ENCODE results near the gene DAB1.

DAB1 gene

GRCh38 chr1:57017717-57018116 is 406.1 kb downstream of the DAB1 start:
- ChIA-PET CTCF (no interaction called here), POLR2A (no interaction called here)
- no peak overlapping the region for H3K4me3 ChIP-seq (ENCODE audit: control insufficient read depth in 1 of 7, extremely low read depth in 1 of 7, insufficient read depth in 4 of 7, low read depth in 2 of 7, low read length in 6 of 7)
- 82% methylated on average over 5 of the region's 7 CpGs for WGBS (ENCODE audit: insufficient coverage)
- peaks cover 0 to 1% (median 0%) of the 10 kb centered on the region in 5 experiments for H3K9me3 ChIP-seq (ENCODE audit: control extremely low read depth in 1 of 5, control insufficient read depth in 4 of 5, insufficient read depth in 2 of 5, low read depth in 1 of 5, low read length in 4 of 5)
- no peak overlapping the region for H3K27ac ChIP-seq (ENCODE audit: insufficient read depth in 1 of 2, low read depth in 1 of 2, low read length in 2 of 2, poor library complexity in 1 of 2, severe bottlenecking in 2 of 2)
- no peaks in the 10 kb centered on the region for H3K4me1 ChIP-seq (ENCODE audit: control extremely low read depth in 1 of 4, control insufficient read depth in 4 of 4, insufficient read depth in 4 of 4, low read length in 3 of 4)
- H3K27me3 ChIP-seq (replicated peaks in 2 of 5; ENCODE audit: control insufficient read depth in 4 of 5, insufficient read depth in 5 of 5, low read length in 4 of 5): no peaks in the 10 kb centered on the region
- H3K36me3 ChIP-seq (ENCODE audit: control insufficient read depth in 4 of 4, insufficient read depth in 4 of 4, low read length in 3 of 4): no peaks in the 10 kb centered on the region
- no peak for DNase-seq

DNA sequence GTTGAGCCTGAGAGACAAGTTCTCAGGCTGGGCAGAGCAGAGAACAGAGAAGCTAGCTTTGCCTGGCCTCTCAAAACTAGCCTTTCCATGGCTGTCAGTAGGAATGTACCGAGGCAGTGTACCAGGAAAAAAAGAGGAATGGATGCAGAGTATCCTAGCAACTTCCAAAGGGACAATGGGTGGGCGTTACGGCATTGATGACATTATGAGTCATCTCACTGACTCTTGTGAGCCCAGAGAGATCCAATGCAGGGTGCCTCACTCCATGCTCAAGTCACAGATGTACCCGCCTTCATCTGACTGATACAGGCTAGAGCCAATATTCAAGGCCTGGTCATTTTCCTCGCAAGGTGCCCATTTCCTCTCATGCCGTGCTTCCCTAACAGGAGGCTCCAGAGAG is 406.7 kb downstream of the DAB1 start:
- no peaks in the 10 kb centered on the region for H3K36me3 ChIP-seq (ENCODE audit: control insufficient read depth in 4 of 4, insufficient read depth in 4 of 4, low read length in 3 of 4)
- DNase-seq: no peak
- peaks cover 0 to 1% (median 0%) of the 10 kb centered on the region in 5 experiments for H3K9me3 ChIP-seq (ENCODE audit: control extremely low read depth in 1 of 5, control insufficient read depth in 4 of 5, insufficient read depth in 2 of 5, low read depth in 1 of 5, low read length in 4 of 5)
- 92% methylated on average over 6 of the region's 6 CpGs for WGBS (ENCODE audit: insufficient coverage)
- H3K4me3 ChIP-seq (ENCODE audit: control insufficient read depth in 1 of 7, extremely low read depth in 1 of 7, insufficient read depth in 4 of 7, low read depth in 2 of 7, low read length in 6 of 7): no peak overlapping the region
- H3K27me3 ChIP-seq (replicated peaks in 2 of 5; ENCODE audit: control insufficient read depth in 4 of 5, insufficient read depth in 5 of 5, low read length in 4 of 5): no peaks in the 10 kb centered on the region
- ChIA-PET CTCF (no interaction called here), POLR2A (no interaction called here)
- H3K4me1 ChIP-seq (ENCODE audit: control extremely low read depth in 1 of 4, control insufficient read depth in 4 of 4, insufficient read depth in 4 of 4, low read length in 3 of 4): no peaks in the 10 kb centered on the region
- no peak overlapping the region for H3K27ac ChIP-seq (ENCODE audit: insufficient read depth in 1 of 2, low read depth in 1 of 2, low read length in 2 of 2, poor library complexity in 1 of 2, severe bottlenecking in 2 of 2)

GRCh38 chr1:57015071-57015470 is 408.8 kb downstream of the DAB1 start:
- POLR2A ChIA-PET: no interaction called here
- H3K9me3 ChIP-seq (ENCODE audit: control extremely low read depth in 1 of 5, control insufficient read depth in 4 of 5, insufficient read depth in 2 of 5, low read depth in 1 of 5, low read length in 4 of 5): peaks cover 0 to 1% (median 0%) of the 10 kb centered on the region in 5 experiments
- no peak overlapping the region for H3K4me3 ChIP-seq (ENCODE audit: control insufficient read depth in 1 of 7, extremely low read depth in 1 of 7, insufficient read depth in 4 of 7, low read depth in 2 of 7, low read length in 6 of 7)
- H3K27me3 ChIP-seq (replicated peaks in 2 of 5; ENCODE audit: control insufficient read depth in 4 of 5, insufficient read depth in 5 of 5, low read length in 4 of 5): no peaks in the 10 kb centered on the region
- CTCF ChIA-PET: no interaction called here
- H3K36me3 ChIP-seq (ENCODE audit: control insufficient read depth in 4 of 4, insufficient read depth in 4 of 4, low read length in 3 of 4): no peaks in the 10 kb centered on the region
- H3K27ac ChIP-seq (ENCODE audit: insufficient read depth in 1 of 2, low read depth in 1 of 2, low read length in 2 of 2, poor library complexity in 1 of 2, severe bottlenecking in 2 of 2): no peak overlapping the region
- H3K4me1 ChIP-seq (ENCODE audit: control extremely low read depth in 1 of 4, control insufficient read depth in 4 of 4, insufficient read depth in 4 of 4, low read length in 3 of 4): no peaks in the 10 kb centered on the region
- no peak for DNase-seq
- WGBS (ENCODE audit: insufficient coverage): 96% methylated on average over 14 of the region's 15 CpGs

GRCh38 chr1:57013522-57013921 is 410.3 kb downstream of the DAB1 start:
- WGBS (ENCODE audit: insufficient coverage): 100% methylated on average over 2 of the region's 2 CpGs
- POLR2A ChIA-PET: no interaction called here
- no peak for DNase-seq
- Histone ChIP-seq H3K4me1 (ENCODE audit: control extremely low read depth in 1 of 4, control insufficient read depth in 4 of 4, insufficient read depth in 4 of 4, low read length in 3 of 4) (no peaks in the 10 kb centered on the region), H3K4me3 (ENCODE audit: control insufficient read depth in 1 of 7, extremely low read depth in 1 of 7, insufficient read depth in 4 of 7, low read depth in 2 of 7, low read length in 6 of 7) (no peak overlapping the region), H3K27me3 (replicated peaks in 2 of 5; ENCODE audit: control insufficient read depth in 4 of 5, insufficient read depth in 5 of 5, low read length in 4 of 5) (no peaks in the 10 kb centered on the region), H3K27ac (ENCODE audit: insufficient read depth in 1 of 2, low read depth in 1 of 2, low read length in 2 of 2, poor library complexity in 1 of 2, severe bottlenecking in 2 of 2) (no peak overlapping the region), H3K36me3 (ENCODE audit: control insufficient read depth in 4 of 4, insufficient read depth in 4 of 4, low read length in 3 of 4) (no peaks in the 10 kb centered on the region), H3K9me3 (ENCODE audit: control extremely low read depth in 1 of 5, control insufficient read depth in 4 of 5, insufficient read depth in 2 of 5, low read depth in 1 of 5, low read length in 4 of 5) (peaks cover 0 to 1% (median 0%) of the 10 kb centered on the region in 5 experiments)
- CTCF ChIA-PET: no interaction called here

GRCh38 chr1:57012315-57012714 is 411.5 kb downstream of the DAB1 start:
- no peak for DNase-seq
- no peaks in the 10 kb centered on the region for H3K36me3 ChIP-seq (ENCODE audit: control insufficient read depth in 4 of 4, insufficient read depth in 4 of 4, low read length in 3 of 4)
- POLR2A ChIA-PET: no interaction called here
- no peak overlapping the region for H3K4me3 ChIP-seq (ENCODE audit: control insufficient read depth in 1 of 7, extremely low read depth in 1 of 7, insufficient read depth in 4 of 7, low read depth in 2 of 7, low read length in 6 of 7)
- CTCF ChIA-PET: no interaction called here
- H3K27ac ChIP-seq (ENCODE audit: insufficient read depth in 1 of 2, low read depth in 1 of 2, low read length in 2 of 2, poor library complexity in 1 of 2, severe bottlenecking in 2 of 2): no peak overlapping the region
- H3K9me3 ChIP-seq (ENCODE audit: control extremely low read depth in 1 of 5, control insufficient read depth in 4 of 5, insufficient read depth in 2 of 5, low read depth in 1 of 5, low read length in 4 of 5): peaks cover 0 to 1% (median 0%) of the 10 kb centered on the region in 5 experiments
- H3K27me3 ChIP-seq (replicated peaks in 2 of 5; ENCODE audit: control insufficient read depth in 4 of 5, insufficient read depth in 5 of 5, low read length in 4 of 5): no peaks in the 10 kb centered on the region
- no peaks in the 10 kb centered on the region for H3K4me1 ChIP-seq (ENCODE audit: control extremely low read depth in 1 of 4, control insufficient read depth in 4 of 4, insufficient read depth in 4 of 4, low read length in 3 of 4)
- 80% methylated on average over 1 of the region's 1 CpG for WGBS (ENCODE audit: insufficient coverage)

DNA sequence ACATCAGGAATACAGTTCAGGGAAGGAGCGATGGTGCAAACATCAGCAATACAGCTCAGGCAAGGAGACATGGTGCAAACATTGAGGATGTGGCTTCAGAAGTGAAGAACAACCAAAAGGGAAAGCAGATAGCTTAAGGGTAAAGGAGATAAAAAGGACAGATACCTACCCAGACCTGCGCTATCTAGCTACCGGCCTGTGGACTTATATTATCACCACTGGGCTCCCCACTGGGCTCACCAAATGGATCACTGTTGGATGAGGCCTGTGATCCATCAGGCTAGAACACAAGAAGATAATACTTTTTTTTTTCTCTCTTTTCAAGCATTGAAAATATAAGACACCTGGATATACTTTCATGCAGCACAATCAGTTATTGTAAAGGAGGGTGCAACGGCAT is 413.3 kb downstream of the DAB1 start:
- no peaks in the 10 kb centered on the region for H3K36me3 ChIP-seq (ENCODE audit: control insufficient read depth in 4 of 4, insufficient read depth in 4 of 4, low read length in 3 of 4)
- no peaks in the 10 kb centered on the region for H3K4me1 ChIP-seq (ENCODE audit: control extremely low read depth in 1 of 4, control insufficient read depth in 4 of 4, insufficient read depth in 4 of 4, low read length in 3 of 4)
- ChIA-PET CTCF (no interaction called here), POLR2A (no interaction called here)
- peaks cover 0 to 1% (median 0%) of the 10 kb centered on the region in 5 experiments for H3K9me3 ChIP-seq (ENCODE audit: control extremely low read depth in 1 of 5, control insufficient read depth in 4 of 5, insufficient read depth in 2 of 5, low read depth in 1 of 5, low read length in 4 of 5)
- H3K27me3 ChIP-seq (replicated peaks in 2 of 5; ENCODE audit: control insufficient read depth in 4 of 5, insufficient read depth in 5 of 5, low read length in 4 of 5): no peaks in the 10 kb centered on the region
- 95% methylated on average over 4 of the region's 4 CpGs for WGBS (ENCODE audit: insufficient coverage)
- no peak for DNase-seq
- no peak overlapping the region for H3K4me3 ChIP-seq (ENCODE audit: control insufficient read depth in 1 of 7, extremely low read depth in 1 of 7, insufficient read depth in 4 of 7, low read depth in 2 of 7, low read length in 6 of 7)
- no peak overlapping the region for H3K27ac ChIP-seq (ENCODE audit: insufficient read depth in 1 of 2, low read depth in 1 of 2, low read length in 2 of 2, poor library complexity in 1 of 2, severe bottlenecking in 2 of 2)

DNA sequence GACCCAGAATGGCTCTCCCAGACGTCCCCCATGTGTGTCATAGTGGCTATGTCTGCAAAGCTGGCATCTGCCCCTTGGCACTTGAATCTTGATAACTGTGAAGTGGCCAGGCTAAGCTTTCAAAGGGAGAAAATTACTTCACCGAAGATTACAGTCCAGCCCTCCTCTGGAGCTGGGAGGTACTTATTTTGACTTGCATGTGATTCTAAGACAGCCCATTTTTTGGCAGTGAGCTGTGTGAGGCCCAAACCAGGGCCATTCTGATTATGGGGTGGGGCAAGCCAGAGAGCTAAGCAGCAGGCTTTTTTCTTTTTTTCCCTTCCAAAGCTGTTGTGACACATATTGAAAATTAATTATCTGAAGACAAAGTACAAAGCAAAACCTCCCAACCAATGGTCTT is 415.9 kb downstream of the DAB1 start:
- Histone ChIP-seq H3K27me3 (replicated peaks in 2 of 5; ENCODE audit: control insufficient read depth in 4 of 5, insufficient read depth in 5 of 5, low read length in 4 of 5) (no peaks in the 10 kb centered on the region), H3K27ac (ENCODE audit: insufficient read depth in 1 of 2, low read depth in 1 of 2, low read length in 2 of 2, poor library complexity in 1 of 2, severe bottlenecking in 2 of 2) (no peak overlapping the region), H3K4me1 (ENCODE audit: control extremely low read depth in 1 of 4, control insufficient read depth in 4 of 4, insufficient read depth in 4 of 4, low read length in 3 of 4) (no peaks in the 10 kb centered on the region), H3K4me3 (ENCODE audit: control insufficient read depth in 1 of 7, extremely low read depth in 1 of 7, insufficient read depth in 4 of 7, low read depth in 2 of 7, low read length in 6 of 7) (no peak overlapping the region), H3K36me3 (ENCODE audit: control insufficient read depth in 4 of 4, insufficient read depth in 4 of 4, low read length in 3 of 4) (no peaks in the 10 kb centered on the region), H3K9me3 (ENCODE audit: control extremely low read depth in 1 of 5, control insufficient read depth in 4 of 5, insufficient read depth in 2 of 5, low read depth in 1 of 5, low read length in 4 of 5) (no peaks in the 10 kb centered on the region)
- 89% methylated on average over 1 of the region's 2 CpGs for WGBS (ENCODE audit: insufficient coverage)
- ChIA-PET CTCF (no interaction called here), POLR2A (interaction anchor here (0.6 to 0.7 kb wide), 2 partner anchors 56 to 1115 kb away, joined by 3 read pairs; no protein-coding TSS in a partner anchor)
- no peak for DNase-seq
